ENCODE results near the gene IER3.
"Not testable (repeated sequence)": the region's sequence is repeated elsewhere in the genome, so short reads cannot be mapped to it uniquely, and the experiment has no call there.

IER3 gene

GRCh38 chr6:30769088-30769852 is 24.9 kb upstream of the IER3 start:
- DNase-seq (ENCODE audit: low spot score) (peak; percentile 94), FAIRE-seq (peak; percentile 58)

GRCh38 chr6:30768634-30769087 is 24.3 kb upstream of the IER3 start:
- FAIRE-seq (no peak), DNase-seq (ENCODE audit: low spot score) (no peak)

- DNase-seq (ENCODE audit: low spot score) (no peak), FAIRE-seq (no peak)
Observed at GRCh38 chr6:30767944-30768301, 23.6 kb upstream of the IER3 start.

GRCh38 chr6:30767158-30767943 is 23.0 kb upstream of the IER3 start:
- FAIRE-seq (no peak), DNase-seq (ENCODE audit: low spot score) (peak; percentile 8)

- no peak for DNase-seq (ENCODE audit: low spot score)
- FAIRE-seq, result no peak
Observed at GRCh38 chr6:30766461-30767157, 22.3 kb upstream of the IER3 start.

- not testable (repeated sequence) for FAIRE-seq; DNase-seq (ENCODE audit: low spot score)
Observed at GRCh38 chr6:30765495-30765894, 21.1 kb upstream of the IER3 start.

- not testable (repeated sequence) for FAIRE-seq; DNase-seq (ENCODE audit: low spot score)
Observed at GRCh38 chr6:30764490-30765043, 20.2 kb upstream of the IER3 start.

GRCh38 chr6:30763618-30764489 is 19.5 kb upstream of the IER3 start:
- DNase-seq (ENCODE audit: low spot score), result peak; percentile 50

GRCh38 chr6:30763155-30763617 is 18.8 kb upstream of the IER3 start:
- FAIRE-seq, result no peak

More at GRCh38 chr6:30763618-30764489, 19.5 kb upstream of the IER3 start:
- FAIRE-seq, result no peak

GRCh38 chr6:30761791-30762429 is 17.6 kb upstream of the IER3 start:
- no peak for FAIRE-seq

More at GRCh38 chr6:30763155-30763617, 18.8 kb upstream of the IER3 start:
- no peak for DNase-seq (ENCODE audit: low spot score)

GRCh38 chr6:30760549-30760948 is 16.2 kb upstream of the IER3 start:
- FAIRE-seq, result no peak

More at GRCh38 chr6:30761791-30762429, 17.6 kb upstream of the IER3 start:
- no peak for DNase-seq (ENCODE audit: low spot score)

GRCh38 chr6:30759575-30760239 is 15.4 kb upstream of the IER3 start:
- peak; percentile 96 for DNase-seq (ENCODE audit: low spot score)
- FAIRE-seq, result peak; percentile 74

More at GRCh38 chr6:30760549-30760948, 16.2 kb upstream of the IER3 start:
- DNase-seq (ENCODE audit: low spot score), result no peak

- DNase-seq (ENCODE audit: low spot score), result no peak
- FAIRE-seq, result no peak
Observed at GRCh38 chr6:30757261-30757904, 13.0 kb upstream of the IER3 start.

- DNase-seq (ENCODE audit: low spot score); FAIRE-seq: not testable (repeated sequence)
Observed at GRCh38 chr6:30756405-30757003, 12.2 kb upstream of the IER3 start.

- peak; percentile 16 for DNase-seq (ENCODE audit: low spot score)
- FAIRE-seq, result no peak
Observed at GRCh38 chr6:30754631-30755030, 10.3 kb upstream of the IER3 start.

- FAIRE-seq (peak; percentile 91), DNase-seq (ENCODE audit: low spot score) (peak; percentile 100)
Observed at GRCh38 chr6:30752157-30752927, 8.0 kb upstream of the IER3 start.

GRCh38 chr6:30750379-30750668 is 6.0 kb upstream of the IER3 start:
- no peak for FAIRE-seq
- no peak for DNase-seq (ENCODE audit: low spot score)

Data from RCC 7860 (cell line).